Activated CD4-positive, CD25-positive, alpha-beta regulatory T cell (primary cell): ENCODE measurements around the gene CENPK.
"Not testable (repeated sequence)": the region's sequence is repeated elsewhere in the genome, so short reads cannot be mapped to it uniquely, and the experiment has no call there.

Experiments
- DNase-seq, 4 experiments: peaks; one replicate each; lab custom pipeline; 2025; lab: John Stamatoyannopoulos, UW

CENPK gene

DNA sequence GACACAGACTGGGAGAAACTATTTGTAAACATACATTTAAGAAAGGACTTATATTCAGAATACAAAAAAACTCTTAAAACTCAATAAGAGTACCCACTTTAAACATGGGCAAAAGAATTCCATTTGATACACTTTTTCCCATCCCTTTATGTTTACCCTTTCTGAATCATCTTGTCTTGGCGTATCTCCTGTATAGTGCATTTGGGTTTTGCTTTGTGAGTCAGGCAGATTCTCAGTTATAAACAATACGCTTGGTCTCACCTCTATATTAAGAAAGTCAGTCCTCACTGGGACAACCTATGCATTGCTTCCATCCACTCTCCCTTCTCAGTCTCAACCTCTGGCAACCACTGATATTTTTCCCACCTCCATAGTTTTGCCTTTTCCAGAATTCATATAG is 54.0 kb downstream of the CENPK start:
- no peak for DNase-seq

DNA sequence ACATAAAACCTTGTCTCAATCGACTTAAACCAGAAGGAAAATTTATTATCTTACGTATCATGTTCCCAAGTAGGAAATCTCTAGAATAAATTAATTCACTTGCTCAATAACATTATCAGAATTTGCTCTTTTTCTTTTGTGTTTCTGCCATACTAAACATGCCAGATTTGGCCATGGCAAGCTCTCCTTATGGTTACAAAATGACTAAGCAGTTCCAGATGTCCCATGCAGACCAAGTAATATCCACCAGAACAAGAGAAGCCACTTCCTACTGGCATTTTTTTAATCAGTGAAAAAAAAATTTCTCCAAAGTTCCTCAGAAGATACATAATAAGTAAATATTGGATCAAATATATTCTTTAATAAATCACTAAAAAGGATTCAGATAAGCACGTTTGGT is 56.0 kb downstream of the CENPK start:
- DNase-seq, result no peak

DNA sequence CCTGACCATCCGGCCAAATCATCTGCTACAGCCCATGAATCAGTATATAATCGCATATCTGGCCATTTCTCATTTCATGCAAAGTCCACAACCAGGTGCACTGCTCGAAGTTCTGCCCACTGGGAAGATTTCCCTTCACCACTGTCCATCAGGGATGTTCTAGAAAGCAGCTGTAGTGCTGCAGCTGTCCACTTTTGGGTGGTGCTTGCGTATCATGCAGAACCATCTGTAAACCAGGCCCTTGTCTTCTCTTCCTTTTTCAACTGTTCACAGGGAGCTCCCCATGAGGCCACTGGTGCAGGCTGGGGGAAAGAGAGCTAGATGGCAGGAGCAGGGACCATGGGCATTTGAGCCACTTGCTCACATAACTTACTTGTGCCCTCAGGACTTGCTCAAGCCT is 73.8 kb downstream of the CENPK start:
- DNase-seq, result no peak

- not testable (repeated sequence) for DNase-seq
Observed at GRCh38 chr5:65488038-65488687, 74.8 kb downstream of the CENPK start.

GRCh38 chr5:65486803-65487202 is 76.2 kb downstream of the CENPK start:
- not testable (repeated sequence) for DNase-seq

DNA sequence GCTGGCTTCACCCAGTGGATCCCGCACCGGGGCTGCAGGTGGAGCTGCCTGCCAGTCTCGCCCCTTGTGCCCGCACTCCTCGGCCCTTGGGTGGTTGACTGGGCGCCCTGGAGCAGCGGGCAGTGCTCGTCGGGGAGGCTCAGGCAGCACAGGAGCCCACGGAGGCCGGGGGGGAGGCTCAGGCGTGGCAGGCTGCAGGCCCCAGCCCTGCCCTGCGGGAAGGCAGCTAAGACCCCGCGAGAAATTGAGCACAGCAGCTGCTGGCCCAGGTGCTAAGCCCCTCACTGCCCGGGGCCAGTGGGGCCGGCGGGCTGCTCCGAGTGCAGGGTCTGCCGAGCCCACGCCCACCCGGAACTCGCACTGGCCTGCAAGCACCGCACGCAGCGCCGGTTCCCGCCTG is 77.6 kb downstream of the CENPK start:
- DNase-seq, result peak in 1 of 4 experiments; percentile 1

DNA sequence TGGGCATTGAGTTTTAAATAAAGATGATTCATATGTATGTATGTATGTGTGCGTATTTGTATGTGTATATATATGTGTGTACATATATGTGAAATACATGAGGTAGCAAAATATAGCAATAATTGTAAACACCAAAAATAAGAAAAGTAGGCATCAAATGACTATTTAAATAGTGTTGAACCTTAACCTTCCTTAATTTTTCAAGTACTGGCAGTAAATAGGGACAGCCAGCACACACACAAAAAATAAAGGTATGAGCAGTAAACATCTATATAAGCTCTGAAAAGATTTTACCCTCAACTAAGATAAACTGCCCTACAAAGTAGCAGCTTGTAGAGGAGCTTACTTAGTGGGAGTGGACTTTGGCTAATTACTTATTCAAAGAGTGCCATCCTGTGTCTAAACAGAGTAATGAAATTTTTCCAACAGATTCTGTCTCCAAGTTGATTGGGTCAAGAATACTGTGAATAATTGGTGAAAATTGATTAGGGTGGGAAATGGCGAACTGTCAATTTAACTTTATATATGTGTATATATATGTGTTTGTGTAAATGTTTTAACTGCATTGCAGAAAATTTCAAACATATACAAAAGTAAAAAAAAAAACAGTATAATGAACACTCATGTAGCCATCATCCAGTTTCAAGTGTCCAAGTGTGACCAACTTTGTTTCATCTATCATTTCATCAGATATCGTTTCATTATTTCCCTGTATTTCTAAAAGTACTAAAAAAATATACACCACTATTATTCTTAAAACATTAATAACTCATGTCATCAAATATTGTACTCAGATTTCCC is 79.2 kb downstream of the CENPK start:
- DNase-seq, result no peak

GRCh38 chr5:65482736-65483545 is 80.0 kb downstream of the CENPK start:
- no peak for DNase-seq

DNA sequence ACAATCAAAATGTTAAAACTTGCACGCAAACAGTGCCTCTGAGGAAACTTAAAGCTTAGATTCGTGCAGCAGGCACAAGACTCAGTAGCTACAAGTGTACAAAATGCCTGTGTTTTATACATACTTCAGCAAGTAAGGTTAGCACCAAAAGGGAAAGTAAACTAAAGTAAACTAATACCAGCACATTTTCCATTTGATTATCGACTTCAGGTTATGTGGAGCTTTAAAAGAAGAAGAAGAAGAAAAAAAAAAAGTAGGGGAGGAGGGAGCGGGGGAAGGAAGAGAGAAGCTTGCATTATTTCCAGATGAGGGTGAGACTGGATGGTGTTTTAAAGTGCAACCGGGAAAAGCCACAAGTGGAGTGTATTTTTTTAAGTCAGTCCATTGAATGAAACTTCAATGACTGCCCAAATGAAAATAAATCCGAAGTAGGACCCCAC is 80.7 kb downstream of the CENPK start:
- DNase-seq, result no peak

GRCh38 chr5:65481635-65482295 is 81.2 kb downstream of the CENPK start, which contains the start of gene ADAMTS6:
TSS of gene ADAMTS6 (minus strand) at chr5:65481920. CDS start at chr5:65473673, 8,247 bp downstream.
- peak; percentile 25 to 50 (median 32) for DNase-seq

DNA sequence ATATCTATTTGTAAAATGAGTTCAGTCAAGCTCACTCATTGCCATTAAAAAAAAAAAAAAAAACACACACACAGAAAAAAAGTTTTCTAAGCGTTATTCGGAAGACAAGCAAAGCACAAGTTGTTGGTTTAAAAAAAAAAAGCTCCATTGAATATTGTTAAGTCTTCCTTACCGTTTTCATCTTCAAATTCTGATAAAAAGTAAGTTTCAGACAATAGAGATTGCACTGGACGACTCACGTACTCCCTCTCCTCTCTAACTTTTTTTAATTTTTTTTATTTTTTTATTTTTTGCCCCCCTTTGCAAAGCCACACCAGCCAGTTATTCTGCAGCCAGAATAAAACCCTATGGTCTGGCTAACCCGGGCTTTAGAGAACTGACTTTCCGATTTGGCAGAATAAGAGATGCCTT is 81.8 kb downstream of the CENPK start:
- no peak for DNase-seq

DNA sequence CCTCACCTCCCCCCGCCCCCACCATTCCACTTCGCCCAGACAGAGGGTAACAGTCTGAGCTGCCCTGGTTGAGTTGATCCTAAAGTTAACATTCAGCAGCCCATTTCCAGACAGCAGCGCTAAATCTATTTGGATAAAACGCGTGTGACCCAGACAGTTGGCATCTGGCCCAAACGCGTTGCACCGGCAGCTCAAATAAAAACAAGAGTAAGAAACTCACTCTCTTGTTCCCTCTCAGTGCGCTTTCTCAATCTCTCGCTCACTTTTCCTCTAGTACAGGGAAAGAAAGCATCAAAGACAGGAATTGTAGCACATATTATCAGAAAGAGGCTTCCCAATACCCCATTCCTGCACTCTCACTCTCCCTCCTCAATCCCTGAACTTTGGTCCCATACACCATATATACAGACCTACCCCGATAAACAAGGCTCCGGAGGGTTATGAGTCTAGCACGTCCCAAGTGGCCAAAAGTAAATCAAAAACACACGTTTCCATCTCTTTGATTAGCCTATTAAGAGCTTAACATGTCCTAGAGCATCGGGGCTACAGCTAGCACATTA is 82.6 kb downstream of the CENPK start:
- DNase-seq, result no peak

DNA sequence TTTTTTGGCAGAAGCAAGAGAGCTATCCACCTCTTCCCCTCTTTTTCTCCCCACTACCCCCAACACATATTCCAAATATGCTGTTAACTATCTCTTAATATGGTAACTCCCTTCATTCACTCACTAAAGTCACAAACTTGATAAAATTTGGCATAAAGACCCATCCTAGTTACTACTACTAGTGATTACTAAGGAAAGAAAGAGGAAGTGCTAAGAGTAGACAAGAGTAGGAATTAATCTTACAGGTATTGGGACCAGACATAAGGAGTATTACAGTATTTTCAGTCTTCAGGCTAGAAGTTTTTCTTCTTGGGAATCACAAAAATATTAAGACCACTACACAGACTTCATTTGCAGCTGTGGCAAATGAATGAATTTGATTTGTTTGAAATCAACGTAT is 83.4 kb downstream of the CENPK start:
- DNase-seq, result no peak

- no peak for DNase-seq
Observed at GRCh38 chr5:65478336-65478735, 84.6 kb downstream of the CENPK start.

GRCh38 chr5:65475895-65476294 is 87.1 kb downstream of the CENPK start:
- no peak for DNase-seq

DNA sequence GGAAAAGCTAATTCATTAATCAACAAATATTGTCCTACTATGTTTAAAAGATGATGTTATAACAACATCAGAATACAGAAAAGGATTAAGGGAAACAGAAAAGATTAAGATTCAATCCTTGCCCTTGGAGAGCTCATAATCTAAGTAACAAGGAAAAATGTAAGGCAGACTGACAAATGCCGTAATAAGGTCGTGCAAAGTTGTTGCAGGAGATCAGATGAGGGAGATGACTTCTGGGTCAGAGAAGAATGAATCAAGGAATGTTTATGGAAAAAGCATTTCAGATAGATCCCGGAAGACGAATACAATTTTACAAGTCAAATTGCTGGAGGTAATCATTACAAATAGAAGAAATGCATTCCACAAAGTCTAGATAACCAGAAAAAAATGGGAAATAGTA is 87.6 kb downstream of the CENPK start:
- no peak for DNase-seq

DNA sequence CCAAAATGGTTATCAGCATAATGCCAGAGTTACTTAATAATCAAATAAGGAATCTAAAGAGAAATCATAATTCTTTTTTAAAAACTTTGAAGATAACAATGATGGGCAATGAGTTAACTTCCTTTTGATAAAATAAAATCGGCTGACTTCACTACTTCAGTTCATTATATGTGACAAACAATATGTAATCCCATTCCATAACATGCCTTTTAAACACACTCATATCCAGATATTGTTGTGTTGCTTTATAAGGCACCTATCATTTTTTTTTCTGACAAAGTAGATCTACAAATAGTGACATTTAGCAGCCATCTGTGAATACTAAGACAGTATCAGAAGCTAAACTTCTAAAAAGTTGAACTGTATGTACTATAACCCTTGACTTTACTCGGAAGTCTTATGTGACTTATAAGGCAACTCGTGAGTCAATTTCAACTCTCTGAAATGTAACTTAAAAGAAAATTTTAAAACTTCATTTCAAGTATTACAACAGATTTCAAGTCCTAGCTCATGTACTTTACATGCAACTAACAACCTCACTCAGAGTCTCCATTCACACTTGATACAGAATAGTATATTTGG is 88.7 kb downstream of the CENPK start:
- DNase-seq, result no peak

DNA sequence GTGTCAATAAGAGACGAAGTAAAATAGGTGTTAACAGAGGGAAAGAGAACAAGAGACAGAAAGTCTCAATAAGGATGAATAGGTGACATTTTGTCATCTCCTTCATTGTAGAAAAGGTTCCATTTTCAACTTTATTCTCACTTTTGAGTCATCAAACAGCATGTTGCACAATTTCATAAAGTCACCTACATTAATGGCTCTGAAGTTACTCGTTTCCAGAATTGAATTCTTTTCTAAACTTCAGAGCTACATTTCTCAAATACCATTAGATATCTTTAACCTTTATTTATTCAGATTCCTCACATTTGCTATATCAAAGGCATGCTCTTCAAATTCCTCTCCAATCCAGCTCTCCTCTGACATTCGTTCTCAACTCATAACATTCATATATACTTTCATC is 94.3 kb downstream of the CENPK start:
- DNase-seq, result no peak
